Naive thymus-derived CD4-positive, alpha-beta T cell (primary cell): ENCODE measurements around the gene TMC8. TPM values are rescaled to one million over a fixed set of nuclear protein-coding genes. Genes with fewer than 3 reads are reported as not detected.

ENCODE experiments used
- ATAC-seq: fragments of 150-1000 bp; cut with Tn5 transposase; 2 replicates; pipeline ENCODE4 v1.10.0; 2021; ENCODE audit warnings: mild to moderate bottlenecking, moderate library complexity
- CTCF ChIA-PET: fragments of 350-600 bp; sonication (Branson Sonifier 250); formaldehyde crosslinking; loops from one replicate; lab custom pipeline; 2021; ENCODE audit warnings: antibody characterized with exemption; lab: Charles Lee
- POLR2A ChIA-PET: fragments of 350-600 bp; sonication (Branson Sonifier 250); formaldehyde crosslinking; loops from one replicate; lab custom pipeline; 2021; ENCODE audit warnings: antibody characterized with exemption, inconsistent platforms; lab: Charles Lee
- DNase-seq, 9 donors: peaks; one replicate each; pipeline versions ENCODE4 v3.0.0 to v3.0.0-alpha.2; 2020 to 2022; ENCODE audit warnings: mixed read lengths in 1 of 9
- H3K27ac ChIP-seq: one replicate; pipeline ENCODE4 v1.7.0; 2013; ENCODE audit warnings: mild to moderate bottlenecking, low read depth, low read length, moderate library complexity
- H3K27me3 ChIP-seq, 2 donors: one replicate each; pipeline ENCODE4 v1.7.0; 2013; ENCODE audit warnings: low read length in 2 of 2, mild to moderate bottlenecking in 2 of 2, moderate library complexity in 2 of 2; ENCODE audit not compliant: control insufficient read depth in 2 of 2, insufficient read depth in 2 of 2
- H3K36me3 ChIP-seq, 3 experiments: 1 replicate in 2 of 3; 2 replicates in 1 of 3; pipeline ENCODE4 v1.7.0; 2013; ENCODE audit warnings: low read length in 3 of 3, mild to moderate bottlenecking in 3 of 3, moderate library complexity in 1 of 3; ENCODE audit not compliant: insufficient read depth in 3 of 3, control insufficient read depth in 2 of 3
- H3K4me1 ChIP-seq, 2 donors: one replicate each; pipeline ENCODE4 v1.7.0; 2013; ENCODE audit warnings: low read length in 2 of 2, mild to moderate bottlenecking in 2 of 2, moderate library complexity in 1 of 2; ENCODE audit not compliant: control insufficient read depth in 2 of 2, insufficient read depth in 2 of 2
- H3K4me3 ChIP-seq: 2 replicates; pipeline ENCODE4 v1.7.0; 2013; ENCODE audit warnings: mild to moderate bottlenecking, low read length
- H3K9me3 ChIP-seq, 3 experiments: 1 replicate in 2 of 3; 2 replicates in 1 of 3; pipeline ENCODE4 v1.7.0; 2013; ENCODE audit warnings: low read length in 3 of 3; ENCODE audit not compliant: control insufficient read depth in 2 of 3
- H3K27ac Mint-ChIP-seq, 9 donors: one replicate each; pipeline ENCODE4 v1.8.0; 2020 to 2022; ENCODE audit warnings: mixed read lengths in 9 of 9, mild to moderate bottlenecking in 8 of 9, moderate library complexity in 5 of 9, inconsistent platforms in 2 of 9
- H3K27me3 Mint-ChIP-seq, 5 donors: one replicate each; pipeline ENCODE4 v1.8.0; 2021 to 2022; ENCODE audit warnings: mixed read lengths in 5 of 5, mild to moderate bottlenecking in 1 of 5
- H3K36me3 Mint-ChIP-seq, 5 donors: one replicate each; pipeline ENCODE4 v1.8.0; 2020 to 2022; ENCODE audit warnings: mixed read lengths in 5 of 5, mild to moderate bottlenecking in 3 of 5, inconsistent platforms in 1 of 5
- H3K4me1 Mint-ChIP-seq, 7 donors: one replicate each; pipeline ENCODE4 v1.8.0; 2020 to 2022; ENCODE audit warnings: mixed read lengths in 7 of 7, mild to moderate bottlenecking in 3 of 7, inconsistent platforms in 1 of 7
- H3K4me3 Mint-ChIP-seq, 10 donors: one replicate each; pipeline ENCODE4 v1.8.0; 2020 to 2022; ENCODE audit warnings: mild to moderate bottlenecking in 10 of 10, mixed read lengths in 10 of 10, moderate library complexity in 6 of 10, inconsistent platforms in 2 of 10
- H3K9me3 Mint-ChIP-seq, 11 donors: one replicate each; pipeline ENCODE4 v1.8.0; 2020 to 2022; ENCODE audit warnings: mixed read lengths in 11 of 11, mild to moderate bottlenecking in 4 of 11, inconsistent platforms in 1 of 11, moderate library complexity in 1 of 11
- intact Hi-C, 2 donors: fragments of 100-400 bp; cut with micrococcal nuclease; formaldehyde crosslinking; loops; one replicate each; pipeline ENCODE4 v1.15.1; 2023
- polyA plus RNA-seq, 2 donors: library from polyadenylated mRNA; unstranded; fragments of 300-500 nt; fragmentation: Illumina TruSeq; gene quantifications; one replicate each; pipeline ENCODE4 v1.2.3, GENCODE V29; 2021
- total RNA-seq, 6 experiments: library from RNA in 5 of 6; stranded (reverse) in 5 of 6; gene quantifications; 1 replicate in 5 of 6; 2 replicates in 1 of 6; pipeline ENCODE4 v1.2.3 and lab custom pipeline; 2021 to 2026

The TMC8 gene
- total and polyA plus RNA-seq, 7 experiments from 2014 or later = 94.4 to 593 (median 492) TPM

GRCh38 chr17:78140169-78141051 is 9.8 kb downstream of the TMC8 start:
- Histone ChIP-seq H3K4me1 (peaks cover 27 to 70% of the 10 kb centered on the region in 2 donors), H3K27me3 (no peaks in the 10 kb centered on the region), H3K4me3 (no peak overlapping the region), H3K36me3 (peaks cover 11 to 55% (median 15%) of the 10 kb centered on the region in 3 experiments), H3K27ac (peak overlapping the region; percentile 45), H3K9me3 (no peaks in the 10 kb centered on the region)
- peak; percentile 95 for ATAC-seq
- H3K4me3 Mint-ChIP-seq = peak overlapping the region; percentile 40 to 75 (median 64)
- peaks cover 0 to 3% (median 0%) of the 10 kb centered on the region in 11 donors for H3K9me3 Mint-ChIP-seq
- peaks cover 57 to 79% (median 75%) of the 10 kb centered on the region in 7 donors for H3K4me1 Mint-ChIP-seq
- DNase-seq = peak; percentile 88 to 98 (median 96)
- POLR2A ChIA-PET = interaction anchor here (0.8 to 27.3 kb wide), 12 partner anchors 0 to 182 kb away, joined by 3 to 898 read pairs (median 4); partner anchors contain the start of genes C17orf99, TMC6, TMC8 and TNRC6C
- H3K27me3 Mint-ChIP-seq = no peaks in the 10 kb centered on the region
- peaks cover 0 to 32% (median 14%) of the 10 kb centered on the region in 5 donors for H3K36me3 Mint-ChIP-seq
- peak overlapping the region; percentile 68 to 96 (median 87) for H3K27ac Mint-ChIP-seq
- CTCF ChIA-PET = interaction anchor here (0.6 to 1.5 kb wide), 6 partner anchors 10 to 35 kb away, joined by 3 to 6 read pairs (median 4); partner anchors contain the start of gene TMC8
- intact Hi-C loops = loop anchor here (1.0 to 10.0 kb wide), 6 partner anchors 10 to 74 kb away; partner anchors contain the start of genes BIRC5 (in 2 of the 2), SYNGR2 (in 2 of the 2), TMC8 (in 2 of the 2) and AFMID (in 1 of the 2)

DNA sequence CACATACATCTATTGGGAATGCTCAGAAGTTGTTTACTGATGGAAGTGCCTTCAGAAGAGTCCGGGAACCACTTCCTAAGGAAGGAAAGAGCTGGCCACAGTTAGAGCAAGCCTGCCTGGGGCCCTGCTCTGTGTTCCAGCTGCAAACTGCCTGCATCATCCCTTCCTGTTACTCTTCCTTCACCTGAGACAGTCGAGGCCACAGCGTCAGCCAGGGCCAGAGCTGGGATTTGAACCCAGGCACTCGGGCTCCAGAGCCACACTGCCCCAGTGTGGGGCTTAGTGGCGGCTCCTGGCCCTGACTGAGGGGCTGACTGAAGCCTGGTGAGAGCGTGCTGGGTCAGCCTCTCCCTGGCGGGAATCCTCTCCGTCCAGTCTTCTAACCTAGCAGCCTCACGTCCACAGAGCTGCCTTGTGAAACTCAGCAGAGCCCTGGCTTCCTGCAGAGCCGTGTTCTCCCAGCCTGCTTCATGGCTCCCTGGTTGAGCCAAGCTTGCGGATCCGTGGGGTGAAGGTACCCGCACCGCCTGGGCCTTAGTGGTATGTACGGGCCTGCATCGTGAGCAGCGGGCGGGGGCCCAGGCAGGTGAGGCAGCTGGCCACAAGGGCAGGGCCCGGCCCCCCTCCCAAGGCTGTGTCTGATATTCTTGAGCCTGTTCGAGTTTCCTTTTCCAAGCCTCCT is 11.0 kb downstream of the TMC8 start:
- Mint-ChIP-seq H3K9me3 (peaks cover 0 to 3% (median 0%) of the 10 kb centered on the region in 11 donors), H3K27me3 (no peaks in the 10 kb centered on the region), H3K36me3 (peaks cover 0 to 22% (median 4%) of the 10 kb centered on the region in 5 donors), H3K4me1 (peaks cover 46 to 69% (median 63%) of the 10 kb centered on the region in 7 donors), H3K27ac (peak overlapping the region in 4 of 9 donors; percentile 48 to 73 (median 66)), H3K4me3 (peak overlapping the region in 2 of 10 donors; percentile 18 to 30)
- intact Hi-C loops = loop anchor here in 1 of 2 donors (10.0 kb wide), 1 partner anchor 73 kb away; the partner anchor contains the start of gene BIRC5
- no peaks in the 10 kb centered on the region for H3K27me3 ChIP-seq
- ATAC-seq (no peak), DNase-seq (no peak)
- no peaks in the 10 kb centered on the region for H3K9me3 ChIP-seq
- H3K36me3 ChIP-seq = peaks cover under 1 to 43% (median 4%) of the 10 kb centered on the region in 3 experiments
- CTCF ChIA-PET = interaction anchor here (1.6 kb wide), 1 partner anchor 28 kb away, joined by 4 read pairs; no protein-coding TSS in a partner anchor
- H3K4me3 ChIP-seq = no peak overlapping the region
- POLR2A ChIA-PET = interaction anchor here (0.9 to 27.3 kb wide), 7 partner anchors 1 to 35 kb away, joined by 3 to 898 read pairs (median 5); partner anchors contain the start of genes C17orf99, TMC6 and TMC8
- H3K4me1 ChIP-seq = peaks cover 24 to 60% of the 10 kb centered on the region in 2 donors
- peak overlapping the region; percentile 34 for H3K27ac ChIP-seq

DNA sequence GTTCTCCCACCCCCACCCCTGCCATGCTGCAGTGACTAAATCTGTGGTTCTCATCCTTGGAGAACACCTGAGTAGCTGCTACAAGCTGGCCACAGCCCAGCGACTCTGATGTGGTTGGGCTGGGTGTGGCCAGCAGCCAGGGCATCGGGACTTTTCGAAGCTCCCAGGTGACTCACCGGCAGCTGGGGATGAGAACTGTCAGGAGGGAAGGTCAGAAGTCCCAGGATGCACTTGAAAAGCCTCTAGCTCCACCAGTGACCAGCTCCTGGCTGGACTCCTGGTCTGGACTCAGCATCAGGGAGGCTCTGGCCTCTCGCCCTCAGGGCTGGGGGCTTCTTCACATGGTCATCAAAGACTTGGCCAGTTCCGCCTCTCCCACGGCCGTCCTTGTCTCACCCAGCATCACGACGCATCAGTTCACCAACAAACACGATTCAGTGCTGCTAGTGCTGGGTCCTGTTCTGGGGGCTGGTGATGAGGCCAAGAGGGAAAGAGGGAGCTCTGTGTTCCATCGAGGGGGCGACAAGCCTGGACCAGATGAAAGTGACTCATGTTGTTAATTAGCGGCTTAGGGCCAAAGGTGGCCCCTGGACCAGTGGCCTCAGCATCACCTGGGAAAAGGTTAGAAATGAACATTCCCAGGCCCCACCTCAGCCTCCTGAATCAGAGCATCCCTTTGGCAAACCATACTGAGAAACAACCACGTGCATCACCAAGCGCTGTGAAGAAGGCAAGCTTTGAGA is 11.7 kb downstream of the TMC8 start:
- intact Hi-C loops = loop anchor here in 1 of 2 donors (10.0 kb wide), 1 partner anchor 73 kb away; the partner anchor contains the start of gene BIRC5
- Histone ChIP-seq H3K36me3 (peaks cover 0 to 36% (median 0%) of the 10 kb centered on the region in 3 experiments), H3K4me3 (no peak overlapping the region), H3K4me1 (peaks cover 17 to 53% of the 10 kb centered on the region in 2 donors), H3K9me3 (no peaks in the 10 kb centered on the region), H3K27ac (peak overlapping the region; percentile 34), H3K27me3 (no peaks in the 10 kb centered on the region)
- ATAC-seq = no peak
- ChIA-PET CTCF (interaction anchor here (1.6 kb wide), 1 partner anchor 29 kb away, joined by 4 read pairs; no protein-coding TSS in a partner anchor), POLR2A (interaction anchor here (0.9 to 27.3 kb wide), 7 partner anchors 2 to 34 kb away, joined by 3 to 898 read pairs (median 4); partner anchors contain the start of genes C17orf99, TMC6 and TMC8)
- no peak for DNase-seq
- Mint-ChIP-seq H3K27me3 (no peaks in the 10 kb centered on the region), H3K27ac (peak overlapping the region in 8 of 9 donors; percentile 21 to 88 (median 50)), H3K4me3 (peak overlapping the region in 3 of 10 donors; percentile 9 to 47 (median 29)), H3K4me1 (peaks cover 41 to 63% (median 56%) of the 10 kb centered on the region in 7 donors), H3K36me3 (peaks cover 0 to 17% (median 4%) of the 10 kb centered on the region in 5 donors), H3K9me3 (peaks cover 0 to 3% (median 0%) of the 10 kb centered on the region in 11 donors)

DNA sequence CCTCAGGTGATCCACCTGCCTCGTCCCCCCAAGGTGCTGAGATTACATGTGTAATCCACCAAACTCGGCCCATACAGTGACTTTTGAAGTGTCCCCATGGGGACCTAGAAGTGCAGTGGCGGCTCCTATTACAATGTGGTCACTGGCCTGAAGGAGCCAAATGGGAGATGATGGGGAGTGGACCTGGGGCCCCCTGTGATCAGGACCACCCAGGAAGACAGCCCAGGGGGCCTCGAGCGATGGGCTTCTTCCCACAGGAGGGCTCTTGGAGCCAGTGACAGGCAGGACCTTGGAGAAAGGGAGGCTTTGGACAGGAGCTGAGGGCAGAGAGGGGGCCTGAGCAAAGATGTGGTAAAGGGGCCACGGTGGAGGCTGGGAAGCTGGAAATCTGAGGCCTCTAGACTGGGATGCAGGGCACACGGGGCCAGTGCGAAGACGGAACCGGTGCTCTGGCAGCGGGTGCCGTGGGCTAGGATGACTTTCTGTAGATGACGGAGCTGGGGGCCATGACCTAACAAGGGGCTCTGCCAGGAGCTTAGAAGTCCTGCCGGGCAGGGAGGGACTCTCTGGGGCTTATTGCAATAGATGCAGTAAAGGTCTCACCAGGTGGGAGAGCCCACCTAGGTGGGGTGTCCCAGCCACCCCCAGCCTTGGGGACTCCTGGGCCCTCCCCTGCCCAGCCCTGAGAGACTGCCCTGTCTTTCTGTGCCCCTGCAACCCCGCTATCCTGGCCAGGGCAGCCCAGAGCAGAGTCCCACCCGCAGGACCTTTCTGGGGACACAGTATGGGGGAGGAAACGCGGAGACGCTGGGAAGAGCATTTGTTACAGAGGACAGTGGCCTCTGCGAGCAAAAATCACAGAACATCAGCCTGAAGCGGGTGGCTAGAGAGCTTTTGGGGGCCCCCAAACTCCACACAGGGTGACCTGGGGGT is 12.9 kb downstream of the TMC8 start:
- H3K27ac ChIP-seq = peak overlapping the region; percentile 37
- Mint-ChIP-seq H3K9me3 (peaks cover 0 to 3% (median 0%) of the 10 kb centered on the region in 11 donors), H3K27ac (peak overlapping the region in 8 of 9 donors; percentile 44 to 88 (median 77)), H3K4me1 (peaks cover 33 to 62% (median 58%) of the 10 kb centered on the region in 7 donors), H3K36me3 (peaks cover 0 to 15% (median 4%) of the 10 kb centered on the region in 5 donors), H3K4me3 (no peak overlapping the region), H3K27me3 (peaks cover 0 to under 1% (median 0%) of the 10 kb centered on the region in 5 donors)
- ChIA-PET CTCF (interaction anchor here (1.1 kb wide), 1 partner anchor 33 kb away, joined by 5 read pairs; no protein-coding TSS in a partner anchor), POLR2A (interaction anchor here (0.8 to 27.3 kb wide), 8 partner anchors 8 to 43 kb away, joined by 3 to 898 read pairs (median 4); partner anchors contain the start of genes AFMID, TK1, TMC6 and TMC8)
- H3K36me3 ChIP-seq = peaks cover 0 to 26% (median 0%) of the 10 kb centered on the region in 3 experiments
- H3K4me3 ChIP-seq = no peak overlapping the region
- ATAC-seq = no peak
- no peaks in the 10 kb centered on the region for H3K9me3 ChIP-seq
- intact Hi-C loops = loop anchor here in 1 of 2 donors (10.0 kb wide), 1 partner anchor 71 kb away; the partner anchor contains the start of gene BIRC5
- DNase-seq = no peak
- H3K27me3 ChIP-seq = no peaks in the 10 kb centered on the region
- H3K4me1 ChIP-seq = peaks cover 9 to 46% of the 10 kb centered on the region in 2 donors
